Measurements from ENCODE around the gene SRBD1. TPM values are rescaled to one million over a fixed set of nuclear protein-coding genes. Genes with fewer than 3 reads are reported as not detected.

SRBD1 gene
- total and polyA plus RNA-seq, 2 of the 8 experiments (the other 6 are each of a cell fraction or from before 2014, with no cell fraction given): 4.6 to 20.0 TPM

DNA sequence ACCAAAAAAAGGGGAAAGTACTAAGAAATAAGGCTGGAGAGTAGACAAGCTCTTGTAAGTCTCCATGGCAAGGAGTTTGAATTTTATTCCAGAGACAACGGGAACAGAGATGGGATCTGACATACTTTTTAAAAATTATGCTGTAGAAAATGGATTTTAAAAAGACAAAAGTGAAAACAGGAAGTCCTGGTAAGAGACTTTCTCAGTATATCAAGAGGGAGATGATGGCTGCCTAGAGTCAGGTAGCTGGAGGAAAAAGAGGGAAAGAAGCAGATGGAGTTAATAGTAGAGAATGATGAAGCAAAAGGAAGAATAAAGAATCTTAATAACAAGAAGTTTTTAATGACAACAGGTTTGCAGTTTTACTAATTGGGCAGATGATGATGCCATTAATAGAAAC is 168.1 kb downstream of the SRBD1 start:
- no peak overlapping the region for H4K5ac ChIP-seq (ENCODE audit: insufficient read length, low read depth, low read length)
- no peak overlapping the region for H3K4me3 ChIP-seq (ENCODE audit: extremely low read depth in 1 of 4, insufficient read depth in 2 of 4, low read depth in 3 of 4, low read length in 4 of 4)
- no peak overlapping the region for H2BK5ac ChIP-seq (ENCODE audit: low read depth, low read length)
- H3K18ac ChIP-seq (ENCODE audit: extremely low read depth, low read length): no peak overlapping the region
- no peaks in the 10 kb centered on the region for H3K4me1 ChIP-seq (replicated peaks in 1 of 4; ENCODE audit: control insufficient read depth in 3 of 4, insufficient read depth in 4 of 4, low read length in 3 of 4)
- H3K36me3 ChIP-seq (ENCODE audit: control insufficient read depth in 2 of 4, insufficient read depth in 4 of 4, low read length in 3 of 4): no peaks in the 10 kb centered on the region; a peak in 1 of 8 replicates
- no peak overlapping the region for H3K4me2 ChIP-seq (ENCODE audit: insufficient read depth in 1 of 2, low read depth in 2 of 2, low read length in 2 of 2)
- ChIA-PET CTCF (ENCODE audit: partially characterized antibody) (interaction anchor here (0.6 to 0.7 kb wide), 2 partner anchors 23 to 42 kb away, joined by 3 read pairs; no protein-coding TSS in a partner anchor), POLR2A (ENCODE audit: partially characterized antibody) (no interaction called here)
- no peak overlapping the region for H2BK20ac ChIP-seq (ENCODE audit: low read length)
- no peak overlapping the region for H4K91ac ChIP-seq (replicated peaks; ENCODE audit: insufficient read length, low read length)
- no peak overlapping the region for H2AK5ac ChIP-seq (ENCODE audit: low read depth, low read length)
- H3K27me3 ChIP-seq (replicated peaks in 1 of 4; ENCODE audit: control insufficient read depth in 3 of 4, extremely low read depth in 1 of 4, insufficient read depth in 3 of 4, low read length in 3 of 4): no peaks in the 10 kb centered on the region
- no peaks in the 10 kb centered on the region for H3K23me2 ChIP-seq (ENCODE audit: low read depth, low read length)
- H2BK120ac ChIP-seq (replicated peaks; ENCODE audit: low read depth, low read length): no peak overlapping the region
- no peak overlapping the region for H3K4ac ChIP-seq (replicated peaks; ENCODE audit: insufficient read length, low read depth, low read length)
- H3K23ac ChIP-seq (ENCODE audit: insufficient read length): no peak overlapping the region
- H4K20me1 ChIP-seq (replicated peaks in 1 of 2; ENCODE audit: control insufficient read depth in 1 of 2, insufficient read depth in 2 of 2, low read length in 2 of 2): no peaks in the 10 kb centered on the region
- no peak overlapping the region for H2AFZ ChIP-seq (ENCODE audit: low read length)
- WGBS, 2 experiments (ENCODE audit: extremely low coverage in 1 of 2, insufficient coverage in 1 of 2, insufficient read length in 1 of 2, insufficient replicate concordance in 2 of 2, low coverage in 1 of 2, low lambda C conversion rate in 2 of 2, missing lambda C conversion rate in 1 of 2): 86% methylated on average over 1 of the region's 1 CpG; no CpG with 5 or more reads in 1 of the 2 experiments
- no peak for FAIRE-seq
- H3K14ac ChIP-seq (ENCODE audit: insufficient read length): no peak overlapping the region
- no peaks in the 10 kb centered on the region for H3K9me3 ChIP-seq (ENCODE audit: insufficient read depth in 2 of 2, low read depth in 1 of 2, low read length in 1 of 2)
- H4K8ac ChIP-seq (ENCODE audit: extremely low read depth, insufficient read depth, low read length): no peak overlapping the region
- H3K9ac ChIP-seq (replicated peaks in 1 of 4; ENCODE audit: extremely low read depth in 1 of 4, low read depth in 3 of 4, low read length in 3 of 4): no peak overlapping the region
- H3K79me1 ChIP-seq (ENCODE audit: low read depth, low read length): no peaks in the 10 kb centered on the region
- no peak for DNase-seq (ENCODE audit: low read depth in 1 of 2, low spot score in 2 of 2)
- no peak overlapping the region for H2BK12ac ChIP-seq (ENCODE audit: low read depth, low read length)
- H3K27ac ChIP-seq (ENCODE audit: low read depth, low read length): no peak overlapping the region
- no peaks in the 10 kb centered on the region for H3K79me2 ChIP-seq (ENCODE audit: control insufficient read depth in 1 of 2, insufficient read depth in 2 of 2, low read length in 2 of 2)
- H3K56ac ChIP-seq (replicated peaks; ENCODE audit: insufficient read length, low read depth, low read length): no peak overlapping the region
- H2BK15ac ChIP-seq (ENCODE audit: low read length): no peak overlapping the region
- TF ChIP-seq ASH2L (IDR thresholded peaks at IDR 0.05; ENCODE audit: low read length) (no peak), GTF2F1 (IDR thresholded peaks at IDR 0.05; ENCODE audit: borderline replicate concordance, low read depth, low read length) (no peak), YY1 (IDR thresholded peaks at IDR 0.05; ENCODE audit: low read depth, low read length) (no peak), RFX5 (IDR thresholded peaks at IDR 0.05; ENCODE audit: borderline replicate concordance, low read depth, low read length) (no peak), RXRA (IDR thresholded peaks at IDR 0.05; ENCODE audit: insufficient read depth, low read depth, low read length) (no peak), TAF7 (optimal IDR thresholded peaks at IDR 0.05; ENCODE audit: borderline replicate concordance, low read depth, low read length) (no peak), MAFK (IDR thresholded peaks at IDR 0.05; ENCODE audit: low read depth, low read length) (no peak)

Data from H1 (cell line).